ENCODE results near the gene DNAH3. TPM values are rescaled to one million over a fixed set of nuclear protein-coding genes. Genes with fewer than 3 reads are reported as not detected.
"Not testable (repeated sequence)": the region's sequence is repeated elsewhere in the genome, so short reads cannot be mapped to it uniquely, and the experiment has no call there.

DNAH3 gene
- total and polyA plus RNA-seq, 2 donors, result 0.09 to 0.30 TPM

GRCh38 chr16:21048091-21048912 is 102.3 kb downstream of the DNAH3 start:
- H3K36me3 ChIP-seq (ENCODE audit: control insufficient read depth in 2 of 2, insufficient read depth in 2 of 2, low read length in 1 of 2); H3K9me3 ChIP-seq (ENCODE audit: control insufficient read depth in 2 of 2, insufficient read depth in 1 of 2, low read length in 1 of 2); DNase-seq (ENCODE audit: low read depth in 6 of 9, low spot score in 9 of 9); H3K27me3 ChIP-seq (ENCODE audit: control insufficient read depth in 2 of 2, insufficient read depth in 1 of 2, low read length in 1 of 2); H3K4me3 ChIP-seq (ENCODE audit: low read length in 2 of 2); H3K27ac ChIP-seq (ENCODE audit: low read depth in 1 of 2, low read length in 1 of 2); H3K4me1 ChIP-seq (ENCODE audit: control insufficient read depth in 2 of 2, insufficient read depth in 2 of 2, low read length in 2 of 2): not testable (repeated sequence)
- 87% methylated on average over 31 of the region's 31 CpGs for WGBS

DNA sequence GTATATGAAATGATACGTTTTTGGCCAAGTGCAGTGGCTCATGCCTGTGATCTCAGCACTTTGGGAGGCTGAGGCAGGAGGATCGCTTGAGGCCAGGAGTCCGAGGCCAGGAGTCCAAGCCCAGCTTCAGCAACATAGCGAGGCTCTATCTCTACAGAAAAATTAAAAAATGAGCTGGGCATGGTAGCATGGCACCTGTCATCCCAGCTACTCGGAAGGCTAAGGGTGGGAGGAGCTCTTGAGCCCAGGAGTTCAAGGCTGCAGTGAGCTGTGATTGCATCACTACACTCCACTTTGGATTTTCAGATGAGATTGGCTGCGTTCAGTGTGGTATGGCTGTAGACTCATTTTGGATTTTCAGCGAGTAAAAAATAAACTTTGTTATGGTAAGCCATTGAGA is 112.4 kb downstream of the DNAH3 start:
- Histone ChIP-seq H3K27me3 (ENCODE audit: control insufficient read depth in 2 of 2, insufficient read depth in 1 of 2, low read length in 1 of 2) (no peaks in the 10 kb centered on the region), H3K4me1 (ENCODE audit: control insufficient read depth in 2 of 2, insufficient read depth in 2 of 2, low read length in 2 of 2) (no peaks in the 10 kb centered on the region), H3K36me3 (ENCODE audit: control insufficient read depth in 2 of 2, insufficient read depth in 2 of 2, low read length in 1 of 2) (no peaks in the 10 kb centered on the region), H3K9me3 (ENCODE audit: control insufficient read depth in 2 of 2, insufficient read depth in 1 of 2, low read length in 1 of 2) (no peaks in the 10 kb centered on the region), H3K4me3 (ENCODE audit: low read length in 2 of 2) (no peak overlapping the region), H3K27ac (ENCODE audit: low read depth in 1 of 2, low read length in 1 of 2) (no peak overlapping the region)
- WGBS, result 92% methylated on average over 7 of the region's 7 CpGs
- DNase-seq (ENCODE audit: low read depth in 6 of 9, low spot score in 9 of 9), result no peak

- H3K4me3 ChIP-seq (ENCODE audit: low read length in 2 of 2), result no peak overlapping the region
- WGBS, result 97% methylated on average over 15 of the region's 15 CpGs
- H3K27me3 ChIP-seq (ENCODE audit: control insufficient read depth in 2 of 2, insufficient read depth in 1 of 2, low read length in 1 of 2), result no peaks in the 10 kb centered on the region
- no peak for DNase-seq (ENCODE audit: low read depth in 6 of 9, low spot score in 9 of 9)
- H3K36me3 ChIP-seq (ENCODE audit: control insufficient read depth in 2 of 2, insufficient read depth in 2 of 2, low read length in 1 of 2), result no peaks in the 10 kb centered on the region
- no peaks in the 10 kb centered on the region for H3K9me3 ChIP-seq (ENCODE audit: control insufficient read depth in 2 of 2, insufficient read depth in 1 of 2, low read length in 1 of 2)
- no peak overlapping the region for H3K27ac ChIP-seq (ENCODE audit: low read depth in 1 of 2, low read length in 1 of 2)
- H3K4me1 ChIP-seq (ENCODE audit: control insufficient read depth in 2 of 2, insufficient read depth in 2 of 2, low read length in 2 of 2), result no peaks in the 10 kb centered on the region
Measured at GRCh38 chr16:21037736-21038135, 112.9 kb downstream of the DNAH3 start.

DNA sequence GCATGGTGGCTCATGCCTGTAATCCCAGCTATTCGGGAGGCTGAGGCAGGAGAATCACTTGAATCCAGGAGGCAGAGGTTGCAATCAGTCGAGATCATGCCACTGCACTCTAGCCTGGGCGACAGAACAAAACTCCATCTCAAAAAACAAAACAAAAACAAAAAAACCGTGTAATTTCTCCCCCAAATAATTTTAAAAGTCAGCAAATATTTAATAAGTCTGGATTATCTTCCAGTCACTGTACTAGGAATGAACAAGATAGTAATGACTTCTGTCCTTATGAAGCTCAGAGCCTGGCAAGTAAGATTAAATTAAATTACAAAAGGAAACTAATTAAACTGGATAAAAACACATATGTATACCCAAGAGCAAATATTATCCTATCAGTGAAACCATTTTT is 113.5 kb downstream of the DNAH3 start:
- 91% methylated on average over 4 of the region's 4 CpGs for WGBS
- DNase-seq (ENCODE audit: low read depth in 6 of 9, low spot score in 9 of 9), result no peak

GRCh38 chr16:21036471-21036870 is 114.2 kb downstream of the DNAH3 start:
- no peaks in the 10 kb centered on the region for H3K36me3 ChIP-seq (ENCODE audit: control insufficient read depth in 2 of 2, insufficient read depth in 2 of 2, low read length in 1 of 2)
- no peak overlapping the region for H3K4me3 ChIP-seq (ENCODE audit: low read length in 2 of 2)
- H3K9me3 ChIP-seq (ENCODE audit: control insufficient read depth in 2 of 2, insufficient read depth in 1 of 2, low read length in 1 of 2), result no peaks in the 10 kb centered on the region
- 85% methylated on average over 3 of the region's 3 CpGs for WGBS
- no peak for DNase-seq (ENCODE audit: low read depth in 6 of 9, low spot score in 9 of 9)
- no peak overlapping the region for H3K27ac ChIP-seq (ENCODE audit: low read depth in 1 of 2, low read length in 1 of 2)
- H3K4me1 ChIP-seq (ENCODE audit: control insufficient read depth in 2 of 2, insufficient read depth in 2 of 2, low read length in 2 of 2), result no peaks in the 10 kb centered on the region
- no peaks in the 10 kb centered on the region for H3K27me3 ChIP-seq (ENCODE audit: control insufficient read depth in 2 of 2, insufficient read depth in 1 of 2, low read length in 1 of 2)

More for the DNA sequence above, 113.5 kb downstream of the DNAH3 start:
- Histone ChIP-seq H3K27ac (ENCODE audit: low read depth in 1 of 2, low read length in 1 of 2) (no peak overlapping the region), H3K4me3 (ENCODE audit: low read length in 2 of 2) (no peak overlapping the region), H3K4me1 (ENCODE audit: control insufficient read depth in 2 of 2, insufficient read depth in 2 of 2, low read length in 2 of 2) (no peaks in the 10 kb centered on the region), H3K27me3 (ENCODE audit: control insufficient read depth in 2 of 2, insufficient read depth in 1 of 2, low read length in 1 of 2) (no peaks in the 10 kb centered on the region), H3K36me3 (ENCODE audit: control insufficient read depth in 2 of 2, insufficient read depth in 2 of 2, low read length in 1 of 2) (no peaks in the 10 kb centered on the region), H3K9me3 (ENCODE audit: control insufficient read depth in 2 of 2, insufficient read depth in 1 of 2, low read length in 1 of 2) (no peaks in the 10 kb centered on the region)

GRCh38 chr16:21033704-21034103 is 116.9 kb downstream of the DNAH3 start:
- no peak overlapping the region for H3K4me3 ChIP-seq (ENCODE audit: low read length in 2 of 2)
- no peak overlapping the region for H3K27ac ChIP-seq (ENCODE audit: low read depth in 1 of 2, low read length in 1 of 2)
- no peaks in the 10 kb centered on the region for H3K9me3 ChIP-seq (ENCODE audit: control insufficient read depth in 2 of 2, insufficient read depth in 1 of 2, low read length in 1 of 2)
- DNase-seq (ENCODE audit: low read depth in 6 of 9, low spot score in 9 of 9), result no peak
- 95% methylated on average over 10 of the region's 10 CpGs for WGBS
- H3K36me3 ChIP-seq (ENCODE audit: control insufficient read depth in 2 of 2, insufficient read depth in 2 of 2, low read length in 1 of 2), result no peaks in the 10 kb centered on the region
- H3K4me1 ChIP-seq (ENCODE audit: control insufficient read depth in 2 of 2, insufficient read depth in 2 of 2, low read length in 2 of 2), result no peaks in the 10 kb centered on the region
- H3K27me3 ChIP-seq (ENCODE audit: control insufficient read depth in 2 of 2, insufficient read depth in 1 of 2, low read length in 1 of 2), result no peaks in the 10 kb centered on the region

GRCh38 chr16:21033264-21033663 is 117.4 kb downstream of the DNAH3 start:
- Histone ChIP-seq H3K27ac (ENCODE audit: low read depth in 1 of 2, low read length in 1 of 2) (no peak overlapping the region), H3K36me3 (ENCODE audit: control insufficient read depth in 2 of 2, insufficient read depth in 2 of 2, low read length in 1 of 2) (no peaks in the 10 kb centered on the region), H3K9me3 (ENCODE audit: control insufficient read depth in 2 of 2, insufficient read depth in 1 of 2, low read length in 1 of 2) (no peaks in the 10 kb centered on the region), H3K4me1 (ENCODE audit: control insufficient read depth in 2 of 2, insufficient read depth in 2 of 2, low read length in 2 of 2) (no peaks in the 10 kb centered on the region), H3K4me3 (ENCODE audit: low read length in 2 of 2) (no peak overlapping the region), H3K27me3 (ENCODE audit: control insufficient read depth in 2 of 2, insufficient read depth in 1 of 2, low read length in 1 of 2) (no peaks in the 10 kb centered on the region)
- no peak for DNase-seq (ENCODE audit: low read depth in 6 of 9, low spot score in 9 of 9)
- WGBS, result 85% methylated on average over 3 of the region's 3 CpGs

GRCh38 chr16:21028728-21029127 is 121.9 kb downstream of the DNAH3 start:
- WGBS, result 81% methylated on average over 4 of the region's 4 CpGs
- H3K27me3 ChIP-seq (ENCODE audit: control insufficient read depth in 2 of 2, insufficient read depth in 1 of 2, low read length in 1 of 2), result no peaks in the 10 kb centered on the region

GRCh38 chr16:21026846-21027245 is 123.8 kb downstream of the DNAH3 start:
- no peak for DNase-seq (ENCODE audit: low read depth in 6 of 9, low spot score in 9 of 9)
- no peaks in the 10 kb centered on the region for H3K27me3 ChIP-seq (ENCODE audit: control insufficient read depth in 2 of 2, insufficient read depth in 1 of 2, low read length in 1 of 2)
- no peaks in the 10 kb centered on the region for H3K36me3 ChIP-seq (ENCODE audit: control insufficient read depth in 2 of 2, insufficient read depth in 2 of 2, low read length in 1 of 2)
- 96% methylated on average over 6 of the region's 6 CpGs for WGBS
- H3K4me3 ChIP-seq (ENCODE audit: low read length in 2 of 2), result no peak overlapping the region
- H3K4me1 ChIP-seq (ENCODE audit: control insufficient read depth in 2 of 2, insufficient read depth in 2 of 2, low read length in 2 of 2), result no peaks in the 10 kb centered on the region
- H3K27ac ChIP-seq (ENCODE audit: low read depth in 1 of 2, low read length in 1 of 2), result no peak overlapping the region
- H3K9me3 ChIP-seq (ENCODE audit: control insufficient read depth in 2 of 2, insufficient read depth in 1 of 2, low read length in 1 of 2), result no peaks in the 10 kb centered on the region

More at GRCh38 chr16:21028728-21029127, 121.9 kb downstream of the DNAH3 start:
- Histone ChIP-seq H3K9me3 (ENCODE audit: control insufficient read depth in 2 of 2, insufficient read depth in 1 of 2, low read length in 1 of 2) (no peaks in the 10 kb centered on the region), H3K4me3 (ENCODE audit: low read length in 2 of 2) (no peak overlapping the region), H3K4me1 (ENCODE audit: control insufficient read depth in 2 of 2, insufficient read depth in 2 of 2, low read length in 2 of 2) (no peaks in the 10 kb centered on the region), H3K36me3 (ENCODE audit: control insufficient read depth in 2 of 2, insufficient read depth in 2 of 2, low read length in 1 of 2) (no peaks in the 10 kb centered on the region), H3K27ac (ENCODE audit: low read depth in 1 of 2, low read length in 1 of 2) (no peak overlapping the region)
- no peak for DNase-seq (ENCODE audit: low read depth in 6 of 9, low spot score in 9 of 9)
